Muscle of arm (tissue), 12 donors: ENCODE results near the gene GTPBP1. TPM values are rescaled to one million over a fixed set of nuclear protein-coding genes. Genes with fewer than 3 reads are reported as not detected.

Experiments used
- DNase-seq: peaks from one replicate; pipeline ENCODE4 v3.0.0-alpha.2; 2013
- polyA plus RNA-seq, 12 donors: library from polyadenylated mRNA; unstranded; fragments of 120-200 nt; gene quantifications; one replicate each; pipeline ENCODE4 v1.2.1, GENCODE V29; 2013; ENCODE audit not compliant: insufficient read length in 12 of 12

The GTPBP1 gene
- polyA plus RNA-seq, 12 donors = 26.1 to 46.2 (median 35.0) TPM; not detected in 1

DNA sequence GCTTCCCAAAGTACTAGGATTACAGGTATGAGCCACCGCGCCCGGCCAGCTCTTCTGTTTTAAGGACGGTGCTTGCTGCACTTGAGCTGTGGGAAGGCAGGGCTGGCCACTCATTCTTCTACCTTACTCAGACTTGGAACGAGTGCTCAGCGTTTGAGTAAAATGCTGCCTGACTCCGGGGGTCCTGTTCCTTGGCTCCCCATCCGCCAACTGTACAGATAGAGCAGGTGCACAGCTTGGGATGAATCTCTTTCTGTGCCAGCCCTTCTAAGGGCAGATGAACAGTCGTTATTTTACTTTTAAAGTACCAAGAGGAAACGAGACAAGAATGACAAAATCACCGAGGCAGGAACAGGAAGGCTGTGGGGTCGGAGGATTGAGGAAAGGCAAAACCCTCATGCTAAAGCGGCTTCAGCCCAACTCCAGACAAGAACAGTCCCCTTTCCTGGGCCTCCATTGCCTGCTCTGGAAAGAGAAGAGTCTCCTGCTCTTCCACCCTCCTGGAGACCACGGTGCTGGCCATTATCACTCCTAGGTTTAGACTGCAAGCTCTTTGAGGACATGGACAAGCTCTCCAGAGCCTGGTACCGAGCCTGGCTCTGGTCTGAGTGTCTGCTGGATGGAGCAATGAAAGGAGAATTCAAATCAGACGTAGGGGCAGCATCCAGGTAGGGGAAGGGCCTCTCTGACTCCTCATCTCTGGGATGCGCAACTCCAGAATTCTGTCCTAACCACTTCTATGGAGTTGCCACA lies 51.1 kb downstream of the GTPBP1 start:
- DNase-seq = no peak

DNA sequence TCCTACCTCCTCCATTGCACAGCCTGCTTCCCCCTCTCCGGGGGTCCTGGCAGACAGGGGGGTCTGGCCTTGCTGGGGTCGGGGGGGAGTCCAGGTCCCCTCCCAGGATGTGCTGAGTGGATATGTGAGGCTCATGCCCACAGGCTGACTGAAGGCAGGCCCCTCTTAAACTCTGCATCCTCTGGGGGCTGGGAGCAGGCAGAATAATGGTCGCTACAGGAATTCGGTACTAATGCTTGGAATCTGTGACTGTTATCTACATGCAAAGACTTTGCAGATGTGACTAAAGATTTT lies 51.7 kb downstream of the GTPBP1 start:
- no peak for DNase-seq

DNA sequence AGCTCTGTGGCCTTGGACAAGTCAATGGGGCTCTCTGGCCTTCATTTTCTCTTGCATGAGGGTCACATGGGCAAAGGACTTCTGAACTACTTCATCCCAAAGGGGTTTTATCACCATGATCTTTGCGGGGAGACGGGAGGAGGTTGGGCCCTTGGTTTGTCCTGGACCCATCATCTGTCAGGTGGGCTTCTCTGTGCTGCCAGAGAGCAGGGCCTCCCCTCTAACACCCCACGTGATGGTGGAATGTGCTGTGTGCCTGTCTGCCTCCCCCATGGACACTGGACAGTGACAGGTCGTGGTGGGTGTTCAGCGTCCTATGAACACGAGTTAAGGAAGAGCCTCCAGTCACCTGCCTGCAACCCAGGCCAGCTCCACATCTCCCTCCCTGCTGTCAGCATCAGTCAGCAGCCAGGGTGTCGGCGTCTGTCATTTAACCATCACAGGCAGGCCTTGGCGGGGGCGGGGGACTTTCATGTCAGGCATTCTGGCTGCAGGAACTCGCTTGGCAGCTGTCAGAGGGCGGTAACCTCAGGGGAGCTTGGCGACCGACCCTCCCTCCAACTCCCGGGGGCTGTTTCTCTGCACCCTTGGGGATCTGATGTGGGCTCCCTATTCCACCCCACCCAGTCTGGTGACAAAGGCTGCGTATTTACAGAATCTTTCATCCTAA lies 52.7 kb downstream of the GTPBP1 start:
- no peak for DNase-seq

DNA sequence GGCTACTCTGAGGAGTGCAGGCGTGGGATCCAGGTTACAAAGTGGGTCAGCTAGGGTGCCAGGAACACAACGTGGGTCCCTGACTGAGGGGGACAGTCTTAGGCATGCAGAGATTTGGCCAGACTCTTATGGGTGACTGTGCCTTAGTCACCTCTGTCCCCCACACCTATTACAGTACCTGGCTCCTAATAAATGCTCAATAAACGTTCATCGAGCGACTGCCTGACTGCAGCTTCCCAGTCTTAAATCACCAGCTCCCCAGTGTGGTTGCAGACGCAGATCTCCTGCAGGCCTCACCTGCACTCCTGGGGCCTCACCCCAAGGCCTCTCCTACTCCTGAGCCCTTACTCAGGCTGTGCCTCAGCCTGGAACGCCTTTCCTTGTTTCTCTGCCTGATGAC lies 53.3 kb downstream of the GTPBP1 start:
- no peak for DNase-seq

DNA sequence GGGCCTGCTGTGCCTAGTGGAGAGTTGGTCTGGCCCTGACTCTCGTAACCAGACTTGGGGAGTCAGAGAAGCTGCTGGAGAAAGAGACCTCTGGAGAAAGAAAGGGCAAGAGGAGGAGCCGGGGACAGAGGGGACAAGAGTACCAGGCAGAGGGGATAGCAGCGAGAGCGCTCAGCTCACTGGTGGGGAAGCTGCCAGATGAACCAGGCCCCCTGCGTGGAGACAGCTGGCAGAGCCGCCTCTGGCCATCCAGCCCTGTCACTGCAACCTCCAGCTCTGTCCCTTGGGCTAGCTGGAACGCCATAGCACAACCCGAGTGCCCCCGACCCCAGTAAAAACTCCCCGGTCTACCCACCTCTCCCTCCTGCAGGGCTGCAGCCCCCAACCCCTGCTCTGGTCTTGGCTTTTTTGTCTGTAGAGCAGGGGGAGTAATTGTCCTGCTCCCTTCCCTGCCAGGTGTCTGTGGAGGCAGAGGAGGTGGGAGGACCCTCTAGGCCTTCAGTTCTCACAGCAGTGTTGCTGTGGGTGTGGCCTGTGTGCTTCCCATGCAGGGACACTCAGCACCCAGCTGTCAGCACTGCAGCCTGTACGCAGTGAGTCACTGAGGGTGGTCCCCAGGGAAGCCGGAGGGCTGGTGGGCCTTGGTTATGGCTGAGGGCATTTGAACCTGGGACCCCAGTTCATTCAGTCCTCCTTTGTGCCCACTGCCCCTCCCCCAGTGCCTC lies 54.9 kb downstream of the GTPBP1 start:
- DNase-seq = no peak

DNA sequence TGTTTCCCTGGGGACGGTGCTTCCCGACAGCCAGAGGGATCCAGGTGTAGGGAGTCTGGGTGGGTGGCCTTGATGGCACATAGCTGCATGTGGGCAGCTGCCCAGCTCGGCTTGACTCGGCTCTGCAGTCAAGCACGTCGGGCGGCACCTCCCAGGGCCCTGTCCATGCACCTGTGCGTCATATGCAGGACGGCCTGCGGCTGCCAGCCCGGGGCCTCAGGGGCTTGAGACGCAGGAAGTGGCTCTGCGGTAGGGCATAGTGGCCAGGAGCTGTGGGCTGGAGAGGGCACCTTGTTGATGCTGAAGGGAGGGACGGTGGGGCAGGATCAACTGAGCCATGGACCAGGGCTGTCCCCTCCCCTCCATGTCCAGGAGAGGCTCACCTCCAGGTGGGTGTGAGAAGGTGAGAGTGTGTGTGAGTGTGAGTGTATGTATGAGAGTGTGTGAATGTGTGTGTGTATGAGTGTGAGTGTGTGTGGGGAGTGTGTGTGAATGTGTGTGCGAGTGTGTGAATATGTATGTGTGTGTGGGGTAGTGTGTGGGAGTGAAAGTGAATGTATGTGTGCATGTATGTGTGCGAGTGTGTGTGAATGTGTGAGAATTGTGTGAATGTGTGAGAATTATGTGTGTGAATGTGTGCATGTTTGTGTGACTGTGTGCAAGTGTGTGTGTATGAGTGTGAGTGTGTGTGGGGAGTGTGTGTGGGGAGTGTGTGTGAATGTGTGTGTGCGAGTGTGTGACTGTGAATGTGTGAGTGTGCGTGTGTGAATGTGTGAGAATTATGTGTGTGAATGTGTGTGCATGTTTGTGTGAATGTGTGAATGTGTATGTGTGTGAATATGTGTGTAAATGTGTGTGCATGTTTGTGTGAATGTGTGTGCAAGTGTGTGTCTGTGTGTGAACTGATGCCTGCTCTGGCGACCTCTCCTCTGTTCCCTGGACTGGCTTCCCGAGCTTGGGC lies 55.7 kb downstream of the GTPBP1 start:
- no peak for DNase-seq

DNA sequence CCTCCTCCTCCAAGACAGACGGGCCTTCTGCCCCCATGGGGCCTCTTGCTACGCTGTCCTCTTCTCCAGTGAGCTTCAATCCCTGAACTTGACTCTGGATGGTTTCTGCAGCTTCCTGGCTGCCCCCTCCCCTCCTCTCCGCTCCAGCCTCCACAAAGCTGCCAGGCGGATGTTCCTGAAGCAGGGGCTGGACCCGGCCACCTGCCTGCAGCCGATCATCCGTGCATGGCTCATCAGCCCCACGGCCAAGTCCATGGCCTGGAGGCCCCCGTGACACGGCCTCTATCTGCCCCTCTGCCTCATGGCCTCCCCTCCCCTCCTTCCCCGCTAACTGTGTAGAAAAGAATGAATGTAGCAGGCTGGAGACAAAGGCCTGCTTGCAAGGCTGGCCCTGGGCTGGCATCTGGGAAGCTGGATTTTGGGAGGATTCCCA lies 56.8 kb downstream of the GTPBP1 start:
- DNase-seq = no peak

DNA sequence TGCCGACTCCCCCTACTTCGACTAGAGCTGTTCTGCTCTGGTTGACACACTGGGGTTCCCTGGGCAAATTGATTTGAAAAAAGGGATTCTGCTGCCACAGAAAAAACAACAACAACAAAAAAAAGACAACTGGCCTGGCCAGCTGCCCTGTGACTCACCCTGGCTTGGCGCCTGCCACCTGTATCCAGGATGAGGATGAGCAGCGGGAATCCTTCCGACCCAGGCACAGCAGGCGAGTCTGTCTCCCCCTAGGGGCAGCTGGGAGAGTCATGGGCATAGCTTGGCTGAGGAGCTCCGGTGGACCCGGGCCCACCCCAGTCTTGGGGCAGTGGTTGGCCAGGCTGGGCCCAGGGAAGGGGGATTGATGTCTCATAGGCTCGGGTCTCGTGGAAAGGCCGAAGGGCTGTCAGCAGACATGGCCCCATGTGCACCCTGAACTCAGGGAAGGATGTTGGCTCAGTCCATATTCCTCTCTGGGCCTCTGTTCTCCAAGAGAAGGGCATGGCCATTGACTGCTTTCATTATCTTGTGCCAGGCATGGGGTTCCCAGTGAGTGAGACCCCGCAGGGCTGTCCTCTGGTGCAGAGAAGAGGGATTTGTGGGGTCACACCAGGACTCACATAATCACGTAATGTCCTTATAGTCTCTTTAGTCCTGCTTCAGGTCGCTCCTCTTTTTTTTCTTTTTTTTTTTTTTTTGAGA lies 60.5 kb downstream of the GTPBP1 start:
- DNase-seq = no peak

DNA sequence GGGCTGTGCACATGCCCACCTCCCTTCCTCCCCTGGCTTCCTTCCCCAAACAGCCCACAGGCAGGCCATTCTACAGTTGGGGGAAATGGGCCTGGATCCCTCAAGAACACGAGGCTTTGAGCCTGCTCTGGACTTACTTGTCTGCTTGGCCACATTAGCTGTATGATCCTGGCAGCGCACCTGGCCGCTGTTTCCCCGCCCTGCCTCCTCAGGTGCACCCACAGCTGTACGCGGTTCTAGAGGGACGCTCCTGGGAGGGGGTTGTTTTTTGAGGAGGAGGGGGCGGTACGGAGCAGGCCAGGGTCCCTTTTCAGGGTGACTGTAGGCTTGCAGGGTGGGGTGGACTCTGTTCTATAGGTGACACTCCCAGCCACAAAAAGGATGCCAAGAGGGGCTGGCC lies 61.6 kb downstream of the GTPBP1 start:
- no peak for DNase-seq

DNA sequence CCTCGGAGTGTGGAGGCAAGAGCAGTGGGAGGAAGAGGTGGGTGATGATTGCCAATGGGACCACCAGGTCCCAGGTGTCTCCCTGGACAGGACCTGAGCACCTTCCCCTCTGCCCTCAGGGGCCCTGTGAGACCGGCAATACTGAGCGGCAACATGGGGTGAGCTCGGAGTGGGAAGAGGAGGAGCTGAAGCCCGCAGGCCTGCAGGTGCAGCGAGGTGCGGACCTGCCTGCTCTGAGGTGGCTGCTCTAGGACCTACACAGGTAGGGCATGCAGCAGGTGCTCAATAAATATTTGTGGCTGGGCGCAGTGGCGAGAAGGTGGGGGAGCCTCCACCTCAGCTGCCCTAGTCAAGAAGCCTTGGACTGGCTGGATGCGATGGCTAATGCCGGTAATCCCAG lies 62.3 kb downstream of the GTPBP1 start:
- no peak for DNase-seq

DNA sequence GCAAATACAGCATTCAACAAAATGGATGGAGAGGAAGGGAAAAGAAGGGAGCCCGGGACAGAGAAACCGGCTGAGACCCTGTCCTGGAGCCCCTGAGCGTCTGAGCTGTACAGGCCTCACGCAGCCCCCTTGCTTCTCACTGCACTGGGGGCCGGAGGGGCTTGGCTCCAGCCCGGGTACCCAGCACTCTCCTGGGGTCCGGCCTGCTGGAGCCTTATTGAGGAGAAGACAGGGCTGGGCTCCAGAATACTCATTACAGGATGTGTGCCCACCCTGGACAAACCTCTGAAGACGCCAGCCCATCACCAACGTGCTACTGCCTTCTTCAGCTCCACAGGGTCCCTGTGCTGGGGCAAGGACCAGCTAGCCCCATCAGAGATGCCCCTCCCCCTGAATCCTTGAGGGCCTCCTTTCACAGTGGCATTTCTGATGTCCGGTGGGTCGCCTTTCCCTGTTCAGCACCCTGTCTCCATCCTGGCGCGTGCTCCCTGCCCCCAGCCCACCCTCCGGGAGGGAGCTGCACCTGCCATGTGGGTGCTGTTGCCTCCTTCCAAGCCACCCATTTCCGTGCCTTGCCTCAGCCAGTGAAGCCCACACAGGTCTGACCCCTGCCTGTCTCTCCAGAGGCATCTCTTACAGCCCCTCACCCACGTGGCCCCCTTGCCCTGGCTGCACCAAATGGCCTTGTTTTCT lies 64.7 kb downstream of the GTPBP1 start:
- no peak for DNase-seq

DNA sequence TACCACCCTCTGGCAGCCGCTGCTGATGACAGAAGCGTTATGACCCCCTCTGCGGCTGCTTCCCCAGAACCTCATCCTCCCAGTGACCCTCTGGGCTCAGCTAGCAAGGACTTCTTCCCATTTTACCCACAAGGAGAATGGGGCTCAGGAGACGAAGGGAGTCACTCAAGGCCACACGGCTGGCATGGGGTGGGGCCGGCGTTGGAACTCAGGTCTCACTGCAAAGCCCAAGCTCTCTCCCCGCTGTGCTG lies 66.8 kb downstream of the GTPBP1 start:
- DNase-seq = no peak

DNA sequence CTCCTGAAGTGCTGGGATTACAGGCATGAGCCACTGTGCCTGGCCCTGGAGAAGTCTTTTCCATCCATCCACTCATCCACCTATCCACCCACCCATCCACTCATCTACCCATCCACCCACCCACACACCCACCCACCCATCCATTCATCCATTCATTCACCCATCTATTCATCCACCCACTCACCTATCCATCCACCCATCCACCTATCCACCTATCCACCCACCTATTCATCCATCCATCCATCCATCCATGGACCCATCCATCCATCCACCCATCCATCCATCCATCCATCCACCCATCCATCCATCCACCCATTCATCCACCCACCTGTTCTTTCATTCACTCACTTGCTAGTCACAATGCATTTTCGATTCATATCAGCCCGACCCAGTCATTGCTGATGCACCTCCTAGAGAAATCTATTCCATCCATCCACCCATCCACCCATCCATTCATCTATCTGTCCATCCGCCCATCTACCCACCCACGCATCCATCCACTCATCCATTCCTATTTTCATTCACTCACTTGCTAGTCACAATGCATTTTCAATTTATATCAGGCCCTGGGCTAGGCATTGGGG lies 67.7 kb downstream of the GTPBP1 start:
- DNase-seq = no peak

DNA sequence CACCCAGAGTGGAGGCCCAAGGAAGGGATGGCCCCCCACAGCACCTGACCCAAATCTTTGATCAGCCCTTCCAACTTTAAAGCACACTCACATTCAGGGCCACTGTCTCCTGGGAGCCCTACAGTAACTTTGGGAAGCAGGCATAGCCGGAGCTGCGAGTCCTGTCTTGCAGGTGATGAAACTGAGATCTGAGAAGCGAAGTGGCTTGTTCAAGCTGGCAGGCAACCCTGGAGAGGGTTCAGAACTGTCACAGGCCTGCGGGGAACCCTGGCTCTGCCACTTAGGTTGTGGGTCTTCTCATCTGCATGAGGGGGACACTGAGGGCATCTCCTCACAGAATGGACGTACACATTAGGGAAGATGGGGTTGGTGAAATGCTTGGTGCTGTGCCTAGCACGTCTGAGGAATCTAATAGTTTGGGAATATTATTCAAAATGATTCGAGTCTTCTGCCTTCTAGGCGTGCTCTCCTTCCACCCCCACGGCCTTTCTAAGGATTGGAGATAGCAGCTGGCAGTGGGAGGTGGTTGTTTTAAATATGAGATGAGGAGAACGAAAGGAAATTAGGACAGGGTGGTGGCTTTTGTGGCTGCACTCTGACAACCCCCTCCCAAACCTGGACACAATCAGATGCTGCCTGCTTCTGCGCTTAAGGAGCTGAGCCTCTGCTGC lies 68.9 kb downstream of the GTPBP1 start:
- no peak for DNase-seq

DNA sequence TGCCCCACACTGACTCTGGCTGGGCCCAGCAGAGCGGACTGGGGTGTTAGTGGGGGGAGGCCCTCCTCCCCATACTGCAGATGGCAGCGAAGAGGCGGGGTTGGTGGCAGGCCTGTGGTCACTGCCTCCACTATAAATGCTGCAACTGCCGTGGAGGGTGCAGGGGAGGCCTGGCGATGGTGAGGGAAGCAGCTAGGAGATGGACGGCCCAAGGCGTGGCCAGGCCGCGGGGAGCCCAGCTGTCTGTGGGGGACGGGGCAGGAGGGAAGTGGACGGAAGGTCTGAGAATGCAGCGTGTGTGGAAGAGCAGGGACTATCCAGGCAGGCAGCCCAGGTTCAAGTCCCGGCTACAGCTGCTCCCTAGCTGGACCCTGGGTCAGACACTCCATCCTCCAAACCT lies 69.9 kb downstream of the GTPBP1 start:
- DNase-seq = no peak

DNA sequence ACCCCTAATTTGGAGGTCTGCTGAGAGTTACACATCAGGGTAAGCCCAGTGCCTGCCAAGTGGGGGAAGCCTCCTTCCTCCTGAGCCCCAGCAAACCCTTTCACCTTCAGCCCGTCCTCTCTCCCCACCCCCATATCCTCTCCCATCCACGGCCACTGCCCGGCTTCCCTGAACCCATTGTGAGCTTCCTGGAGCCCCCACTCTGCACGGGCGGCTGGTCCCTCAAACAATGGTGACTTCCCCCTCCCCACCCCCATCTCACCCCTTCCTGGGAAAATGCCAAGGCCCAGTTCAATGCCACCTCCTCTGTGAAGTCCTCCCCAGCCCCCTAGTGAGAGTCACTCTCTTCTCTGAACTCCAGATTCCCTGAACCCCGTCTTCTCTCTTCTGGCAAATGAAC lies 70.3 kb downstream of the GTPBP1 start:
- DNase-seq = no peak

DNA sequence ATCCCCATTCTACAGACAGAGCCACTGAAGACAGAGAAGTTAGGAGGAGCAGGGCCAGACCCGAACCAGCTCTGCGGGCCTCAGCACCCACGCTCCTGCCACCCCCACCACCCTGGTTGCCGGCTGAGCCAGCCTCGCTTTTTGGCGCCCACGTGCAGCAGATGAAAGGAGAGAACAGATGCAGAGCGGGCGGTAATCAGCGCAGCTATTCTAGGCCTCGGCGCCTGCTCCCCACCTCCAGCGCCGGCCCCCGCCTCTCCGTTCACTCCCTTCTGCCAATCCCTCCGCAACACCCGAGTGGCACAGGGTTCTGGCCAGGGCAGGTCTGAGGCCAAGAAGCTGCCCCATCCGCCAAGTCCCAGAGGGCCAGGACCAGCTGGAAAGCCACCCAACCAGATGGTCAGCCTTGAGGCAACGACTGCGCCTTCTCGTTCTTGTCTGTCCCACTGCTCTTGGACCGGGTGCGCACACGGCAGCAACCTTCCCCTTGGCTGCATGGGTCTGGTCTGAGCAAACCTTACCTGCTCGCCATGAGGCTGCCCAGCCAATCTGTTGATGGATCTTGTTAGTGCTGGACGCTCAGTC lies 71.4 kb downstream of the GTPBP1 start:
- DNase-seq = no peak

DNA sequence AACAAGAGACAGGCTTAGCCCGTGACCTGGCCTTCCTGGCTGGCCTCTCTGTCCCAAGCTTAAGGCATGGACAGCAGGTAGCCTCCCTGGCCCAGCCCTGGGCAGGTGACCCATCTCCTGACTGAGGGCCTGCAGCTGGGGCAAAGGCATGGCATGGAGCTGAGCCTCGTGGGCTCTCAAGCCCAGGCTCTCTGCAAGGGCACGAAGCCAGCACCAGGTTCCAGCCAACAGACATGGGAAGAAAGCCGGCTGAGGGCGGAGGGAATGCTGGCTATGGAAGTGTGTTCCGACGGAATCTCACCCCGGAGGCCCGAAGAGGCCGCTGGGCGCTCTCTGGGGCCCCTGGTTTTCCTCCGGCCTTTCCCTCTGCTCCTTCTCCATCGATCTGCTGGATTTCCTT lies 75.3 kb downstream of the GTPBP1 start:
- no peak for DNase-seq

DNA sequence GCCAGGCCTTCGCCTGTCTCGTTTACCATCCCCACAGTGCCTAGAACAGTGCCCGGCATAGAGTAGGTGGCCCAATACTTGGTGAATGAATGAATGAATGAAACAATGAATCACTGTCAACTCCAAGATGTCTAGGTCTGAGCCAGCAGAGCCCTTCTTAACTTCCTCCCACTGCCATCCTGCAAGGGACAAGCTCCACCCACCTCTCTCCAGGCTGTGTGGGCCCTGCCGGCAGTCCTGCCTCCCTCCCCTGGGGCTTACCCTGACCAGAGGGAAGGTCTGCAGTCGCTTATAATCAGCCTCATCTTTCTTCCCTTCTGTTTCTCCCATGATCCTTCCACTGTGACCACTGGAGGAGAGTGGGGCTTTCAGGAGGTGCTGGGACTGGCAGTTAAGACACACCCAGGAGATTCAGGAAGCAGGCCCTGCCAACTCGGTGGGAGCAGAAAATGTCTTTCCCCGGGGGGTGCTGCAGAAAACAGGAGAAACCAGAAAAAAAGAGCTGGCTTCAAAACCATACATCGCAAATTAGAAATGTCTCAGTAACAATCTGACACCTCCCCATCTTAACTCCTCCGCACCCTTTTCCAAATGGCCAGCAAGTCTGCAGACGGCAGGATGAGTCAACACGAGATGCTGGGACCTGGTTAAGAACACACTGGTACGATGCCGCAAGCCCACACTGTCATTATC lies 76.8 kb downstream of the GTPBP1 start:
- no peak for DNase-seq
